ENCODE data around the gene KCNQ1. TPM values are rescaled to one million over a fixed set of nuclear protein-coding genes. Genes with fewer than 3 reads are reported as not detected.

The KCNQ1 gene
- total and polyA plus RNA-seq, 2 donors (not counting 1 experiment from before 2014, with no cell fraction given), result not detected

- no peak overlapping the region for H3K4me3 ChIP-seq (replicated peaks in 1 of 4; ENCODE audit: control extremely low read depth in 1 of 4, insufficient read depth in 1 of 4, low read depth in 3 of 4, low read length in 4 of 4)
- no peaks in the 10 kb centered on the region for H3K36me3 ChIP-seq (ENCODE audit: control insufficient read depth, insufficient read depth, low read length)
- no peak for TF ChIP-seq EZH2 (IDR thresholded peaks at IDR 0.05; ENCODE audit: low read length, missing control alignments)
- no peak for TF ChIP-seq CTCF (conservative IDR thresholded peaks at IDR 0.05 in 1 of 2, IDR thresholded peaks at IDR 0.05 in 1 of 2; ENCODE audit: low read depth in 1 of 2, low read length in 2 of 2)
- no peak overlapping the region for H3K4me2 ChIP-seq (ENCODE audit: extremely low read depth, insufficient read depth, low read length)
- H4K20me1 ChIP-seq (ENCODE audit: control insufficient read depth, extremely low read depth, insufficient read depth, low read length), result no peaks in the 10 kb centered on the region
- H3K4me1 ChIP-seq (ENCODE audit: control insufficient read depth, extremely low read depth, insufficient read depth, low read length), result no peaks in the 10 kb centered on the region
- H3K27ac ChIP-seq (ENCODE audit: insufficient read depth, low read length), result no peak overlapping the region
- H3K27me3 ChIP-seq (ENCODE audit: control insufficient read depth, insufficient read depth, low read length), result no peaks in the 10 kb centered on the region
- H3K9me3 ChIP-seq (ENCODE audit: control insufficient read depth, insufficient read depth, low read depth, low read length), result no peaks in the 10 kb centered on the region
- H3K9ac ChIP-seq (ENCODE audit: insufficient read depth, low read length), result no peak overlapping the region
- H2AFZ ChIP-seq (ENCODE audit: low read length), result no peak overlapping the region
- no peaks in the 10 kb centered on the region for H3K79me2 ChIP-seq (ENCODE audit: control insufficient read depth, insufficient read depth, low read length)
- DNase-seq (ENCODE audit: low read depth in 2 of 2), result no peak
Measured at GRCh38 chr11:2577031-2577990, 132.5 kb downstream of the KCNQ1 start.

DNA sequence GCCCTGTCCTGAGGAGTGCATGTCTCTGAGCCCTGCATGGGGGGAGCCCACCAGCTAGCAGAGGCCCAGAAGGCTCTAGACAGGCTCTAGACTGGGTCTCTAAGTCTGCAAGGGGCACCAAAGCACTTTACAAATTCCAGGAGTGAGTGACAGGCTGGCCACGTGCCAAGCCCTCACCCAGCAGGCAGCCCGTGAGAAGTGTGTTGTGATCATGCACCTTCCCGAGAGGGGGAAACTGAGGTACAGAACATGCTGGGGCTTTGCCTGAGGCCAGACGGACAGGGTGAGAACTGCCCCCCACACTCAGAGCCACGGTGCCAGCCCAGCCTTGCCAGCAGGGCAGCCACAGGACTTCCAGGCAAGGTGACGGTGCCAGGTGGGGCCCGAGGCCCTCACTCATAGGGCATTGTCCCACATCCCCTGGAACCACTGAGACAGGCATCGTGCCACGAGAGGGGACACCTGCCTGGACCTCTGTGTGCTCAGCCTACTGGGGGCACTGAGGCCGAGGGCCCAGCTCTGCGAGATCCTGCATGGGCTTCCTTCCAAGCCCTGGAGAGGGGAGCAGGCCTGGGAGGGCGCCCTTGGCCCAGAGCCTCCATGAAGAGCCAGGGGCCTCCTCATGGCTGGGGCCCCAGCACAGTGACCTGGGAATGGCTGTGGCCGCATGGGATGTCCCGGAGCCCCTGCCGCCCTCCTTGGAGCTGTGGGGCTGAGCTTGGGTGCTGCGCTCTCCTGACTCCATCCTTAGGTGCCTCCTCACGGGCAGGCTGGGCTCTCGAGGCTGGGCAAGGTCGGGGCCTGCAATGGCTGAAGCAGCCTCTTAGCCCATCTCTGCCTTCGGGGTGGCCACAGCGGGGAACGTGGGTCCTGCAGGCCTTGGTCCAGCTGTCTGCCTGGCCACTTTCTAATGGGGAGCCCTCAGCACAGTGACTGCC is 133.5 kb downstream of the KCNQ1 start:
- H3K27me3 ChIP-seq (ENCODE audit: control insufficient read depth, insufficient read depth, low read length), result no peaks in the 10 kb centered on the region
- H3K4me1 ChIP-seq (ENCODE audit: control insufficient read depth, extremely low read depth, insufficient read depth, low read length), result no peaks in the 10 kb centered on the region
- H3K4me3 ChIP-seq (replicated peaks in 1 of 4; ENCODE audit: control extremely low read depth in 1 of 4, insufficient read depth in 1 of 4, low read depth in 3 of 4, low read length in 4 of 4), result no peak overlapping the region
- no peak for TF ChIP-seq CTCF (conservative IDR thresholded peaks at IDR 0.05 in 1 of 2, IDR thresholded peaks at IDR 0.05 in 1 of 2; ENCODE audit: low read depth in 1 of 2, low read length in 2 of 2)
- no peak for TF ChIP-seq EZH2 (IDR thresholded peaks at IDR 0.05; ENCODE audit: low read length, missing control alignments)
- no peak overlapping the region for H2AFZ ChIP-seq (ENCODE audit: low read length)
- H3K9me3 ChIP-seq (ENCODE audit: control insufficient read depth, insufficient read depth, low read depth, low read length), result no peaks in the 10 kb centered on the region
- H3K27ac ChIP-seq (ENCODE audit: insufficient read depth, low read length), result no peak overlapping the region
- H4K20me1 ChIP-seq (ENCODE audit: control insufficient read depth, extremely low read depth, insufficient read depth, low read length), result no peaks in the 10 kb centered on the region
- no peak overlapping the region for H3K4me2 ChIP-seq (ENCODE audit: extremely low read depth, insufficient read depth, low read length)
- DNase-seq (ENCODE audit: low read depth in 2 of 2), result no peak
- H3K79me2 ChIP-seq (ENCODE audit: control insufficient read depth, insufficient read depth, low read length), result no peaks in the 10 kb centered on the region
- H3K9ac ChIP-seq (ENCODE audit: insufficient read depth, low read length), result no peak overlapping the region
- no peaks in the 10 kb centered on the region for H3K36me3 ChIP-seq (ENCODE audit: control insufficient read depth, insufficient read depth, low read length)

DNA sequence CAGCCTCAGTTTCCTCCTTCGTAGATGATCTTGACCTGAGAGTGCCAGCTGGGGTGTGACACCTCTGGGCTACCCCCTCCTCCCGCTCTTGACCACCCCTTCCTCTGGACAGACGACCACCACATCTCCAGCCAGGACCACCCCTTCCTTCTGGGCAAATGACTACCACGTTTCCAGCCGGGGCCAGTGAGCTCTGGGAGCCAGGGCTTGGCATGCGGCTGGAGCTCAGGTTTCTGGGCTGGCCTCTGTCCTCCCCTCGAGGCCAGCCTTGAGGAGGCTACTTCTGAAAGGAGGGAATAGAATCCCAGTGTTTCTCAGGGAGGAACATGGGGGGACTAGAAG is 134.1 kb downstream of the KCNQ1 start:
- H3K4me2 ChIP-seq (ENCODE audit: extremely low read depth, insufficient read depth, low read length), result no peak overlapping the region
- no peaks in the 10 kb centered on the region for H3K27me3 ChIP-seq (ENCODE audit: control insufficient read depth, insufficient read depth, low read length)
- no peaks in the 10 kb centered on the region for H3K9me3 ChIP-seq (ENCODE audit: control insufficient read depth, insufficient read depth, low read depth, low read length)
- H3K36me3 ChIP-seq (ENCODE audit: control insufficient read depth, insufficient read depth, low read length), result no peaks in the 10 kb centered on the region
- TF ChIP-seq EZH2 (IDR thresholded peaks at IDR 0.05; ENCODE audit: low read length, missing control alignments), result no peak
- no peak for TF ChIP-seq CTCF (conservative IDR thresholded peaks at IDR 0.05 in 1 of 2, IDR thresholded peaks at IDR 0.05 in 1 of 2; ENCODE audit: low read depth in 1 of 2, low read length in 2 of 2)
- H3K4me3 ChIP-seq (replicated peaks in 1 of 4; ENCODE audit: control extremely low read depth in 1 of 4, insufficient read depth in 1 of 4, low read depth in 3 of 4, low read length in 4 of 4), result no peak overlapping the region
- no peak overlapping the region for H2AFZ ChIP-seq (ENCODE audit: low read length)
- H3K9ac ChIP-seq (ENCODE audit: insufficient read depth, low read length), result no peak overlapping the region
- no peaks in the 10 kb centered on the region for H4K20me1 ChIP-seq (ENCODE audit: control insufficient read depth, extremely low read depth, insufficient read depth, low read length)
- DNase-seq (ENCODE audit: low read depth in 2 of 2), result no peak
- H3K4me1 ChIP-seq (ENCODE audit: control insufficient read depth, extremely low read depth, insufficient read depth, low read length), result no peaks in the 10 kb centered on the region
- H3K79me2 ChIP-seq (ENCODE audit: control insufficient read depth, insufficient read depth, low read length), result no peaks in the 10 kb centered on the region
- H3K27ac ChIP-seq (ENCODE audit: insufficient read depth, low read length), result no peak overlapping the region

All from fibroblast of lung (primary cell).